GM21529 (cell line): ENCODE measurements around the gene GNA14.

Experiments used
- ATAC-seq: cut with Tn5 transposase; IDR thresholded peaks from one replicate; pipeline ENCODE4 v1.9.1; 2021; ENCODE audit not compliant: unreplicated experiment

Gene GNA14

GRCh38 chr9:77543131-77543822 lies 104.8 kb downstream of the GNA14 start:
- ATAC-seq: no peak

DNA sequence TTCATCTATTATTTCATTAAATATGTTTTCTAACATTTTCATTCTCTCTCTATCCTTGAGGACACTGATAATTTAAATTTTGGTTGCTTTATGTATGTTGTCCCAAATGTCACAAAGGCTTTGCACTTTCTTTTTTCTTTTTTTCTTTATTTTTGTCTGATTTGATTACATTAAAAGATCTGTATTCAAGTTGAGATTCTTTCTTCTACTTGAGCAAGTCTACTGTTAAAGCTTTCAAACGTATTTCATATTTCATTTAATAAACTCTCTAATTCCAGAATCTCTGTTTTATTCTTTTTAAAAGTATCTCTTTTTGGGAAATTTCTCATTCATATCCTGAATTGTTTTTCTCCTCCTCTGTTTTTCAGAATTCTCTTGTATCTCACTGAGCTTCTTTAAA lies 106.5 kb downstream of the GNA14 start:
- ATAC-seq: no peak

DNA sequence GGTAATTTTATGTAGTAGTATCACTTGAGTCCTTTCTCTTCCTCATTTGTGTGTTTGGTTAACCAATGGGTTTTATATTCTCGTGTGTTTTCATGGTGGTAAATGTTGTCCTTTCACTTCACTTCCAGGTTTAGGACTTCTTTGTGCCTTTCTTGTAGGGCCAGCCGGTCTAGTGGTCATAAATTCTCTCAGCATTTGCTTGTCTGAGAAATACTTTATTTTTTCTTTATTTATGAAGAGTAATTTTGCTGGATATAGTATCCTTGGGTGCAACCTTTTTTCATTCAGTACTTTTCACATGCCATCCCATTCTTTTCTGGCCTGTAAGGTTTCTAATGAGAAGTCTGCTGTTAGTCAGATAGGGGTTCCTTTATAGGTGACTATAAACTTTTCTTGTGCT lies 107.1 kb downstream of the GNA14 start:
- no peak for ATAC-seq

DNA sequence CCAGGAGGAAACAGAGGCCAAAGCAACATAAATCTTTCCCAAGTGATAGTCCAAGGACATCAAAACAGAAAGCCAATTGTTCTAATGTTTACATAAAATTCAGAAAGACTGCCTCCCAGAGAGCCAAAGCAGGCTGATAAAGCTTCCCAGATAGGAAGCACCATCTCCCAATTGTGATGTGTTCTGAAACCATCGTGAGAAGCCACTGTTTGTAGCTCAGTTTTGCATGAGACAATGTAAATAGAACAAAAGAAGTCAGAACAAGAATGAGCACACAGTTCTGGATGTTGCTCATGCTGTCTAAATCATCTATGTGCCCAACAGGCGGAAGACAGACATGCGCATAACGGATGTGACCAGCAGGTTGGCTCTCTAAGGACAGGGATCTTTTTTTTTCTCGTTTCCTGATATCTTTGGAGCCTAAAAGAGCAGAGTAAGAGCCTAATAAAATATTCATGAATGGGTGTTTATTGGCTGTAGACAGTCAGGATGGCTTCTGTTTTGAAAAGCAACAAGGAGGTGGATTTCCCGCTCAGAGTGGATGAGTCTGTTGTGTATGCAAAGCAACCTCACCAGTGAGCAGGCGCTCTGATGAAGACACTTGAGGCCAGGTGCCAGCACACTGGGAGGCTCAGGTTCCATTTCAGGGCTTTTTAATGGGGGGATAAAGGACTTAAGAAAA lies 113.6 kb downstream of the GNA14 start:
- ATAC-seq: no peak

- no peak for ATAC-seq
These were observed 114.5 kb downstream of the GNA14 start for GRCh38 chr9:77533671-77534070.

DNA sequence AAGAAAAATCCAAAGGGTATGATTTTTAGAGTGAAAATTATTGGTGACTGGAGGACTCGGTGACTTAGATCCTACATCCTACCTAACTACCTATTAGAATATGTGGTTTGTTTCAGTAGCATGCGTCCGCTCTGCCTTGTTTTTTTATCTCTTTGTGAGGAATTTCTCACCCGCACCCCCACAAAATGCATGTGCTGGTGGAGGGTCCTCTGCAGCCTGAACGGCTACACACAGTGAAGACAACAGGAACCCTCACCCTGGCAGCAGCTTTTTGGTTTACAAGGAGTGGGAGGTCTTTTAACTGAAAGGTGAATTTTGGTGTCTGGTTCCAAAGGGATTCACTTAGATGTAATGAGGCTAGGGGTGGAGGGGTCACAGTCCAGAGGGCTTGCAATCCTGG lies 115.5 kb downstream of the GNA14 start:
- no peak for ATAC-seq

DNA sequence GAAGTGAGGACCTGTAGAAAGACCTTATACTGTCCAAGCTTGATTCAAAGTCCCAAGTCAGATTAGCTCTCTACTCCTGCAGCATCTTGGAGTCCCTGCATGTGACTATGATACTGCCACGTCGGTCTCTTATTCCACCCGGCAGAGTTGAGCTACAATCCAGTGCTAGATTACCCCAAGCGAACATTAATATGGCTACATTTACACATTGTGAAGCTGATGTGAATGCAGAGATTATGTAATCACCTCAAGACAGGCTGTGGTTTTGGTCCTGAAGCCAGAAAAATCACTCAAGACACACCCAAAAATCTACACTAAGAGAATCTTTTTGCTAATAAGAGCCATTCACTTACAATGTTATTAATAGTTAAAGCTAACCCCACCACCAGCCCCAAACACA lies 116.7 kb downstream of the GNA14 start:
- ATAC-seq: no peak

GRCh38 chr9:77523891-77524290 lies 124.2 kb downstream of the GNA14 start:
- no peak for ATAC-seq

GRCh38 chr9:77521091-77521490 lies 127.0 kb downstream of the GNA14 start:
- ATAC-seq: no peak

GRCh38 chr9:77518688-77519087 lies 129.4 kb downstream of the GNA14 start:
- no peak for ATAC-seq

- no peak for ATAC-seq
These were observed 131.3 kb downstream of the GNA14 start for GRCh38 chr9:77516781-77517180.

DNA sequence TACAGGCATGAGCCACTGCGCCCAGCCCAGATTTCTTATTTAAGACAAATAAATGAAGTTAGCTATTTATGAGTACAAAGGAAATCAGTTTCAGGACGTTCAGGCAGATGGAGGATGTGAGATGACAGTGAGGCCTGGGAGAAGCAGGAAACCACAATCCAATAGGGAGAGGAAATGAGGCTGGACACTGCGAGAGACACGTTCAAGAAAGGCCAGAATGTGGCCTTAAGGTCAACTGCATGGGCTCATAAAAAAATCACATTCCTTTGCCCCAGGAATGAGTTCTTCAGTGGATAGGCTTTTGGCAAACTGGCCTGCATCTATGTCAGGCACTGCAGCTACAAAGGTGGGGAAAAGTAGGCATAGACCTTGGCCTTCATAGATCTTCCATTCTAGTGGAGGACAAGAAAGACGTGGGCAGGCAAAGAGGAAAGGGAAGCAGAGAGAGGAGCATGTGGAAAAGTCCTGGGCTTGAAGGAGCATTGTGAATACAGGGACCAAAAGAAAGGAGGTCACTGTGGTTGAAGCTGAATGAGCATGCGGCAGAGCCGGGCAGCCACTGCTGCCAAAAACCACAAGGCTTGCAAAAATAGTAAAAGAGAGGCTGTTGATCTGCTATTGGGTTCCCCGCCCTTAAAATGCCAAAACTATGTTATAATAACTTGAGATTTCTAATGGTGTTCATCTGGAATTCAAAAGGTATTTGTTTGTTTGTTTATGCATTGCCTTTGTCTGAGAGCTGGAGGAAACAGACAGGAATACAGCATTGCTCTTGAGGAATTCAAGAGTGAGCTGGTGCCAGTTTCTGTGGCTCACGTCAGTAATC lies 133.0 kb downstream of the GNA14 start:
- ATAC-seq: no peak

GRCh38 chr9:77513457-77513856 lies 134.7 kb downstream of the GNA14 start:
- ATAC-seq: no peak

DNA sequence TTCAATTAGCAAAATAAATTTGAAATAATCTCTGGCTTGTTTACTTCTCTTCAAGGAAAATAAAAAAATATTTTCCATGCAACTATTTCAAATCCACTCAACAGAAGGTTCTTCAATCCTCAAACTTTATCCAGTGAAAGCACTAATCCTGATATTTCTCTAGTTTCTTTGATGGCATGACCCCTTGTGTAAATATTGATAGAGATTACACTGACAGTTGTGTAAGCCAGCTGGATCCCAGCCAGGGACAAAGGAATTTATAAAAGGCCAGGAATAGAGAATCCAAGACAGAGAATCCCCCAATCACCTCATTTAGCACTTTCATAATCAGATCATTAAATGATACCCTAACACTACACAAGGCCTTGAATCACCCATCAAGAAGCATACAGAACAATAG lies 135.2 kb downstream of the GNA14 start:
- ATAC-seq: no peak

- no peak for ATAC-seq
These were observed 136.6 kb downstream of the GNA14 start for GRCh38 chr9:77511525-77511924.

DNA sequence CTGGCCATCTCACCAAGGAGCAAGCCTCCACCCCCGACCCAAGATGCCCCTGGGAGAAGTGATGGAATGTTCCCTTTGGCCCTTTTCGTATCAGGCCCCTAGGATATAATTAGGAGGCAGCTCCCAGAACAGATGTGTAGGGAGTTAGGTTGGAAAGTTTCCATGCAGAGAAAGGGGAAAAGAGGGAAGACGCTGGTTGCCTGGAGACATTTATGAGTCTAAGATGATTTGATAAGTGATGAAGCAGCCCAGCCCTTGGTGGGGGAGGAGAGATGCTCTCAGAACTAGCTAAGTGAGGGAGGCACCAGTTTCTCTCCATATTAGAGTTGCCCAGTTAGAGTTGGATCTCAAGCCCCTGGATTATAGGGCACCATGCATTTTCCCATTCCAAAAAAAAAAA lies 137.5 kb downstream of the GNA14 start:
- no peak for ATAC-seq

- ATAC-seq: no peak
These were observed 139.7 kb downstream of the GNA14 start for GRCh38 chr9:77508396-77508795.

GRCh38 chr9:77507212-77507961 lies 140.7 kb downstream of the GNA14 start:
- no peak for ATAC-seq

DNA sequence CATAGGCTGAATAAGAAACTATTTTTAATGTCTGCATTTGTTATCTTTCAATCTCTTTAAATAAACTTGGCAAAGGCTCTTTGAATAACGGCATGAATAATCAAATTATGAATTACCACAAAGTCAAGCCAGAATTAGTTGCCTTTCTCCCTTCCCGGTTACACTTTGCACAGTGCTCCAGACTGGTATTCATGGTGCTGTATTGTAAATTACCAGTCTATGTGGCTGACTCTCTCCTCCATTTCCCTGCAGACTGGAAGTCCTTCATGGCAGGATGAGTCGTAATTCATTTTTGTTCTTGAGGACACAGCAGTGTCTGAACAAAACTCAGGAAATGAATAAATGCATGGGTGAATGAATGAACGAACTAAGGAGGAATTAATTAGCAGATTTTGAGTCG lies 142.9 kb downstream of the GNA14 start:
- no peak for ATAC-seq

- ATAC-seq: no peak
These were observed 145.6 kb downstream of the GNA14 start for GRCh38 chr9:77502568-77502967.

- no peak for ATAC-seq
These were observed 149.2 kb downstream of the GNA14 start for GRCh38 chr9:77498891-77499290.
